ENCODE results near the gene HEXB. TPM values are rescaled to one million over a fixed set of nuclear protein-coding genes. Genes with fewer than 3 reads are reported as not detected.
A peak's percentile ranks its signal among the peaks of the same experiment; 100 is the strongest.

Gene HEXB
- total RNA-seq (2014; rRNA removed; shearing (Covaris generic)), result 43.0 and 46.8 TPM in 2 replicates

GRCh38 chr5:74684900-74685851, at the start of gene HEXB:
Gene HEXB (plus strand): TSS chr5:74685233. CDS start chr5:74685261, 28 bp downstream.
- H3K27me3 ChIP-seq, result no peaks in the 10 kb centered on the region
- peak within 1 kb of the TSS; percentile 45 for H3K27ac ChIP-seq
- H3K4me3 ChIP-seq, result peak within 1 kb of the TSS; percentile 84
- peaks cover 11% of the 10 kb centered on the region; the same call in 1 of the 2 replicates for H3K4me1 ChIP-seq
- no peaks in the 10 kb centered on the region for H3K9me3 ChIP-seq (replicated peaks)
- peak; percentile 79 to 82 for DNase-seq
- no peaks in the 10 kb centered on the region for H3K36me3 ChIP-seq

GRCh38 chr5:74636149-74636548, 48.9 kb upstream of the HEXB start:
- no peak overlapping the region for H3K4me3 ChIP-seq
- H3K36me3 ChIP-seq, result peaks cover 84% of the 10 kb centered on the region
- H3K9me3 ChIP-seq (replicated peaks), result no peaks in the 10 kb centered on the region
- peaks cover 56% of the 10 kb centered on the region for H3K4me1 ChIP-seq
- no peak for DNase-seq
- no peaks in the 10 kb centered on the region for H3K27me3 ChIP-seq
- H3K27ac ChIP-seq, result no peak overlapping the region

DNA sequence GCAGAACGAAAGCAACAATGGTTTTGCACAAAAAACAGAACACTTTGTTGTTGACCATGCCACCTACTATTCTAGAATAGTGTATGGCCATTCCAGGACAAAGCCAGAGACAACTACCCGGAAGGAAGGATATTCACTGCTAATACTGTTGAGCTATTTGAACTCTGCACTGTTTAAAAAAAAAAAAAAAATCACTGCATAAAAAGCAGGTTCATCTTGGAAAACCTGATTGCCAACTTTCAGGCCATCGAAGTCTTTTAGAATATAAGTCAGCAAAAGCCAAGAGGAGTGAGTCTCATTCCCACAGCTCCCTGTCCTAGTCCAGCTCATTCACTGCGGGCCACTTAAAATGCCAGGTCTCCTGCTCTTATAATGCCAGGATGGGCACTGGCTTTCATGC, 48.5 kb upstream of the HEXB start:
- no peak for DNase-seq
- Histone ChIP-seq H3K27me3 (no peaks in the 10 kb centered on the region), H3K36me3 (peaks cover 80% of the 10 kb centered on the region), H3K4me1 (peaks cover 54% of the 10 kb centered on the region), H3K4me3 (no peak overlapping the region), H3K27ac (no peak overlapping the region), H3K9me3 (replicated peaks) (no peaks in the 10 kb centered on the region)

DNA sequence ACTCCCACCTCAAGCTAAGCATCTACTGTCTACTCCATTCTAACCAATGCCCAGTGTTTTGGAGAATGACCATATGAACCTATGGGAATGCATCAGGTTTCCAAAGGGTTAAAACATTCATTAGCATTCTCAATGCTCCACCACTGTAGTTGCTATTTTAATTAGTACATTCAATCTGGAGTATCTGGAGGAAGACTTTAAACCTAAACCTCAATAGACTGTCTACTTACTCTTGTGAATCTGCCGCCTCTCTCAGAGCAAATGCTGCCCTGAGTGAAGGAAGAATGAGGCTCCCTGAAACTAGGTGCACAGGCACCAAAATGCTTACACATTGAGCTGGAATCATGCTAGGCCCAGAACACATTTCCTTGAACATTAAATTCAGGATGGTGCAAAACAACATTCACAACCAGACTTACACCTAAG, 46.5 kb upstream of the HEXB start:
- Histone ChIP-seq H3K4me3 (peak overlapping the region; percentile 92), H3K27ac (peak overlapping the region; percentile 99), H3K4me1 (peaks cover 47% of the 10 kb centered on the region), H3K36me3 (peaks cover 59% of the 10 kb centered on the region), H3K9me3 (replicated peaks) (no peaks in the 10 kb centered on the region), H3K27me3 (no peaks in the 10 kb centered on the region)
- peak in 1 of 2 experiments; percentile 47 for DNase-seq

- peak in 1 of 2 experiments; percentile 48 for DNase-seq
- Histone ChIP-seq H3K4me3 (peak overlapping the region; percentile 92), H3K4me1 (peaks cover 43% of the 10 kb centered on the region), H3K27ac (peak overlapping the region; percentile 99), H3K27me3 (no peaks in the 10 kb centered on the region), H3K9me3 (replicated peaks) (no peaks in the 10 kb centered on the region), H3K36me3 (peaks cover 53% of the 10 kb centered on the region)
These were observed 45.8 kb upstream of the HEXB start for GRCh38 chr5:74638970-74639806.

DNA sequence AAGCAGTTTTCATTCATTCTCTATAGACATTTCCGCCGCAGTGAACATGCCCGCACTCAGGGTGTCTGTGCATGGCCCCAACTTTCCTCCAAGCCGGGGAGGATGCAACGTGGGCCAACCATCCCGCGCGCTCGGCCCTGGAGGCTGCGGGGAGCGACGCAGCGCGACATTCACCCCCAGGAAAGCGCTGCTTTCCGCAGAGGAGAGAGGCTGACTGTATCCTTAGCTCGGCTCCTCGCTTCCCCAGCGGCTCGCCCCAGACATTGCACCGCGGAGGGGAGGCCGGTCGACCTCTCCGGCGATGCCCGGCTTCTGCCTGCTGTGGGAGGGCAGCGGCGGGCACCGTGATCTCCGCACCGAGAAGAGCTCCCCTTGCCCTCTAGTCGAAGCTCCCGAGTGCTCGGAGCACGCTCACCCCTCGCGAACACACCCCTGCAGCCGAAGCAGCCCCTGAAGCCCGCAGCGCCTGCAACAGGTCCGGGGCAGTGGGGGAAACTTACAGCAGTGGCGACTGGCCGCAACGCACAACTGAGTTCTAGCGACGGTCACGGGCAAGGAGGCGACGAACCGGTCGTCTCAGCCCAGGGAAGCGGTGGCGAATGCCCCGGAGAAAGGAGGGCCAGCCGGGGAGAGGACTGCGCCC, 45.1 kb upstream of the HEXB start:
- Histone ChIP-seq H3K4me1 (peaks cover 37% of the 10 kb centered on the region), H3K27ac (peak overlapping the region; percentile 99), H3K36me3 (peaks cover 46% of the 10 kb centered on the region), H3K4me3 (peak overlapping the region; percentile 92), H3K27me3 (no peaks in the 10 kb centered on the region), H3K9me3 (replicated peaks) (no peaks in the 10 kb centered on the region)
- DNase-seq, result peak; percentile 49 to 57

DNA sequence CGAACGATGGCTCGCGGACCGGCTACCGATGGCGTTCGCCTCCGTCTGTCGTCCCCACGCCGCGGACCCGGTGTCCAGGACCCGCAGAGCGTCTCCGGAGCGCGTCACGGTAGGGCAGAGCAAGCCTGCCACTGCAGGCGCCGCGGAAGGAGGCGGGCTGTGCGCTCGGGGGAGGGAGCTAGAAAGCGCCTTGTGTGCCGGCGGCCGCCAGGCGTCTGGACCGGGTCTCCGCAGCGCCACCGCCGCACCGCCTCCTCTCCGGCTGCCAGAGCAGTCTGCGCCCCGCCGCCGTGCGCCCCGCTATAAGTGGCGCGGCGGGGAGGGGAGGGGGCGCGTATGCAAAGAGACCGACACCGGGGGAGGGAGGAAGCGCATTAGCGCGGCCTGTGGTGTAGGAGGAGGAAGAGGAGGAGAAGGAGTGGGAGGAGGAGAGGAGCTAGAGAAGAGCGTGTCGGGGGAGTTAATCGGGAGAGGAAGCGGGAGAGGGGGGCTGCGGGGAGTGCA, 44.5 kb upstream of the HEXB start, which contains the start of gene ENC1:
Gene ENC1 (minus strand): TSS at position 279 of the 504 bp plus-strand sequence. CDS start 4,243 bp downstream, outside the sequence.
- Histone ChIP-seq H3K4me1 (peaks cover 31% of the 10 kb centered on the region), H3K4me3 (peak within 1 kb of the TSS; percentile 92), H3K9me3 (replicated peaks) (no peaks in the 10 kb centered on the region), H3K27ac (peak within 1 kb of the TSS; percentile 99), H3K27me3 (no peaks in the 10 kb centered on the region), H3K36me3 (peaks cover 40% of the 10 kb centered on the region)
- DNase-seq, result peak; percentile 97

GRCh38 chr5:74640954-74641734, 43.9 kb upstream of the HEXB start:
- peaks cover 25% of the 10 kb centered on the region for H3K4me1 ChIP-seq
- H3K27me3 ChIP-seq, result no peaks in the 10 kb centered on the region

DNA sequence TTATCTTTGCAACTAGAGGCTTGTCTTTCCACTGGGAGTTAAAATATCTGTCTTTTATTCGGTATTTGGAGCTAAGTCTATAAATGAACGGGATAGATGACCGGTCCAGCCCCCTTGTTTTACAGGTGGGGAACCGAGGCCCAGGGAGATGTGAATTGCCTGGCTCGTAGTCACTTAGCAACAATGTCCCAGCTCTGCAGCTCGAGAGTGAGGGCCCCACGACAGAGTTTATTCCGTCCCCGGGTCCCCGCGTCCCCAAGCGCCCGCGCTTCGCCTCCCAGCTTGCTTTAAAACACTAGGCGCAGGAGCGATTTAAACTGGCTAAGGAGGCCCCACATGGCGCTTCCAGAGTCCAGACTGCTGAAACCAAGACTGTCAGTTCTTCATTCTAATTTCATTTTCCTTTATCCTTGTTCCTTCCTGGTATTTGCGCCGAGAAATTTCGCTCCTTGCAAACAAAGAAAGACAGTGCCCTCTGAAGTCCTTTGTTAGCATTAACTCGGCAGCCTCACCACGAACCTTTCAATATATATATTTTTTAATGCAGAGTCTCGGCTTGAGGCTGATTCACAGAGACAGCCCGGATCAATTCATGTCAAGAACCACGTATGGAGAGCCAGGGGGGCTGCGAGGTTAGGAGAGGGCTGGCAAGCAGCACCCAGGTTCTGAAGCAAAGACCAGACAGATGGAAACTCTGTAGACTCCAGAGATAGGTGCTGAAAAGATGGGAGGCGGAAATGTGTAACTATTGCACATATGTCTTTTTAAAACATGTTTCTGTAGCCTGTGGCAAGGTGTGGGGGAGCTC, 43.1 kb upstream of the HEXB start:
- peak in 1 of 2 experiments; percentile 59 for DNase-seq
- Histone ChIP-seq H3K36me3 (peaks cover 26% of the 10 kb centered on the region), H3K27ac (peak overlapping the region; percentile 99), H3K9me3 (replicated peaks) (no peaks in the 10 kb centered on the region), H3K4me3 (peak overlapping the region; percentile 92), H3K4me1 (peaks cover 26% of the 10 kb centered on the region), H3K27me3 (no peaks in the 10 kb centered on the region)

More at GRCh38 chr5:74640954-74641734, 43.9 kb upstream of the HEXB start:
- Histone ChIP-seq H3K9me3 (replicated peaks) (no peaks in the 10 kb centered on the region), H3K36me3 (peaks cover 34% of the 10 kb centered on the region), H3K4me3 (peak overlapping the region; percentile 92), H3K27ac (peak overlapping the region; percentile 99)
- peak; percentile 93 for DNase-seq

GRCh38 chr5:74642543-74642863, 42.5 kb upstream of the HEXB start:
- Histone ChIP-seq H3K27ac (no peak overlapping the region), H3K4me3 (no peak overlapping the region)
- DNase-seq, result no peak

DNA sequence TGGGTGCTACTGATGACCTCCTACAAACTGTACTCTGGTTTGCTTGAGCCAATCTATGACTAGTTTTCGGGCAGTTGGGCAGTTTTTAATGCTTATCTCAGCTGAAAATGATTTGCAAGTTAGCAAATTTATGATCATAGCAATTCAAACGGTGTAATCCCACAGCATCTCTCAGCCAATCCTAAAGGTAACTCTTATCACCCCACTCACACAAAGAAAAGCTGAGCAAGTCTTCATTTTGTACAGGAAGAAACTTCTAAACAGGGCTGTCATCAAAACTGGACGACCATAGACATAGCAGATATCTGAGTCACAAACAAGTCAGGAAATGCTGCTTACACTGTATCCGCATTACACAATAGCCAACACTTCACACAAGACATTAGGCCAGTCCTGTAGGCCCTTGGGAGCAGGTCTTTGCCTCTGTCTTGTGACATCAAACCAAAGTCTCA, 41.9 kb upstream of the HEXB start:
- no peaks in the 10 kb centered on the region for H3K27me3 ChIP-seq
- H3K36me3 ChIP-seq, result peaks cover 14% of the 10 kb centered on the region
- peaks cover 33% of the 10 kb centered on the region for H3K4me1 ChIP-seq
- H3K27ac ChIP-seq, result no peak overlapping the region
- DNase-seq, result no peak
- no peaks in the 10 kb centered on the region for H3K9me3 ChIP-seq (replicated peaks)
- no peak overlapping the region for H3K4me3 ChIP-seq

More at GRCh38 chr5:74642543-74642863, 42.5 kb upstream of the HEXB start:
- no peaks in the 10 kb centered on the region for H3K9me3 ChIP-seq (replicated peaks)
- H3K27me3 ChIP-seq, result no peaks in the 10 kb centered on the region
- H3K36me3 ChIP-seq, result peaks cover 20% of the 10 kb centered on the region
- H3K4me1 ChIP-seq, result peaks cover 28% of the 10 kb centered on the region

- peak; percentile 77 to 92 for DNase-seq
- H3K9me3 ChIP-seq (replicated peaks), result no peaks in the 10 kb centered on the region
- H3K36me3 ChIP-seq, result no peaks in the 10 kb centered on the region
These were observed 37.9 kb upstream of the HEXB start for GRCh38 chr5:74647096-74647495.

GRCh38 chr5:74648835-74649293, 36.2 kb upstream of the HEXB start:
- no peaks in the 10 kb centered on the region for H3K27me3 ChIP-seq
- H3K27ac ChIP-seq, result peak overlapping the region; percentile 46; the same call in 1 of the 2 replicates
- H3K36me3 ChIP-seq, result no peaks in the 10 kb centered on the region
- no peaks in the 10 kb centered on the region for H3K9me3 ChIP-seq (replicated peaks)
- H3K4me1 ChIP-seq, result peaks cover 29% of the 10 kb centered on the region
- no peak overlapping the region for H3K4me3 ChIP-seq
- peak; percentile 62 to 89 for DNase-seq

More at GRCh38 chr5:74647096-74647495, 37.9 kb upstream of the HEXB start:
- Histone ChIP-seq H3K4me1 (peaks cover 38% of the 10 kb centered on the region), H3K27ac (peak overlapping the region; percentile 46), H3K4me3 (no peak overlapping the region), H3K27me3 (no peaks in the 10 kb centered on the region)

All from SJCRH30 (cell line).